GM21723 (cell line): ENCODE measurements around the gene PI16.
A peak's percentile ranks its signal among the peaks of the same experiment; 100 is the strongest.

Experiments
- ATAC-seq: cut with Tn5 transposase; IDR thresholded peaks from one replicate; pipeline ENCODE4 v1.9.1; 2021; ENCODE audit warnings: mild to moderate bottlenecking, moderate library complexity; ENCODE audit not compliant: unreplicated experiment

The PI16 gene, protein sequence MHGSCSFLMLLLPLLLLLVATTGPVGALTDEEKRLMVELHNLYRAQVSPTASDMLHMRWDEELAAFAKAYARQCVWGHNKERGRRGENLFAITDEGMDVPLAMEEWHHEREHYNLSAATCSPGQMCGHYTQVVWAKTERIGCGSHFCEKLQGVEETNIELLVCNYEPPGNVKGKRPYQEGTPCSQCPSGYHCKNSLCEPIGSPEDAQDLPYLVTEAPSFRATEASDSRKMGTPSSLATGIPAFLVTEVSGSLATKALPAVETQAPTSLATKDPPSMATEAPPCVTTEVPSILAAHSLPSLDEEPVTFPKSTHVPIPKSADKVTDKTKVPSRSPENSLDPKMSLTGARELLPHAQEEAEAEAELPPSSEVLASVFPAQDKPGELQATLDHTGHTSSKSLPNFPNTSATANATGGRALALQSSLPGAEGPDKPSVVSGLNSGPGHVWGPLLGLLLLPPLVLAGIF

DNA sequence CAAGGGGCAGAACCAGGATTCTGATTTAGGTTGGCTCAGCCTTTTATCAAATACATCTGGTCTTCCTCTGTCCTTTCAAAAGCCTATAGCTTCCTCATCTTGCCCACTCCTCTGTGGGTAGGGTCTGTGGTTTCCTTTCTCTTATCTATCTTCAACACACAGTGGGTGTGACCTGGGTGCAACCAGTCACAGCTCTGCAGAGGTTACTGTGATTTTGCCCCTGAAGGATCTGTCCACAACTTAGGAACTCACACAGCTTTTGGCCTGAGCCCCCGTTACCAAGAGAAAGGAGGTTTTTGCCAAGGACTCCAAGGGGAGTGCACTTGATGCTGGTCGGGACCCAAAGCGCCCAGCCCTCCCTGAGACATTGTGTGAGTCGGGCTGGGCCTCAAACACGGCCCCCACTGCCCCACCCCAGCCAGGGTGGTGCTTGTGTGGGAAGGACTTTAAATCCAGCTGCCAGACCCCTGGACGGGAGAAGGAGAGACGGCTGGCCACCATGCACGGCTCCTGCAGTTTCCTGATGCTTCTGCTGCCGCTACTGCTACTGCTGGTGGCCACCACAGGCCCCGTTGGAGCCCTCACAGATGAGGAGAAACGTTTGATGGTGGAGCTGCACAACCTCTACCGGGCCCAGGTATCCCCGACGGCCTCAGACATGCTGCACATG lies at the start of gene PI16:
TSS of gene PI16 (plus strand) at position 477 of the 670 bp plus-strand sequence. CDS start at position 500, 23 bp downstream.
- no peak for ATAC-seq

DNA sequence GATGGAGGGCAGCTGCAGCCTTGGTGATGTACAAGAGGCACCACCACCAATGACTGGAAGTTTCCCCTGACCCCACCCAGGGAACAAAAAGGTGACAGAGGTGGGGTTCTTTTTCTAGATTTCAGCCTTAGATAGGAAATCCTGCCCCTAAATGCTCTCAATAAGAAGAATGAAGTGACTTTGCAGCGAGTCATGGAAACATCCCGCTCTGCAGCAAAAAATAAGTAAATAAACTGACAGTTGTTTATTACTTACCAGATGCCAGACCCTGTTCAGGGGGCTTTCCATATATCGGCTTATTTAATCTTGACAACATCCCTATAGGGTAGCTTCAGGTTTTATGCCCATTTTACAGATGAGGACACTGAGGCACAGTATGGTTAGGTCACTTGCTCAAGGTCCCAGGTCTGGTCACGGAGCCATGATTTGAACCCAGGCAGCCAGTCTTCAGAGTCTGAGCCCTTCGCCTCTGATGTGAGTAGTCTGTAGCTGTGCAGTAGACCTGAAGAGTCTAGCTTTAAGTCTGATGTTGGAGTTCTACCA lies 49.6 kb upstream of the PI16 start:
- ATAC-seq, result no peak

DNA sequence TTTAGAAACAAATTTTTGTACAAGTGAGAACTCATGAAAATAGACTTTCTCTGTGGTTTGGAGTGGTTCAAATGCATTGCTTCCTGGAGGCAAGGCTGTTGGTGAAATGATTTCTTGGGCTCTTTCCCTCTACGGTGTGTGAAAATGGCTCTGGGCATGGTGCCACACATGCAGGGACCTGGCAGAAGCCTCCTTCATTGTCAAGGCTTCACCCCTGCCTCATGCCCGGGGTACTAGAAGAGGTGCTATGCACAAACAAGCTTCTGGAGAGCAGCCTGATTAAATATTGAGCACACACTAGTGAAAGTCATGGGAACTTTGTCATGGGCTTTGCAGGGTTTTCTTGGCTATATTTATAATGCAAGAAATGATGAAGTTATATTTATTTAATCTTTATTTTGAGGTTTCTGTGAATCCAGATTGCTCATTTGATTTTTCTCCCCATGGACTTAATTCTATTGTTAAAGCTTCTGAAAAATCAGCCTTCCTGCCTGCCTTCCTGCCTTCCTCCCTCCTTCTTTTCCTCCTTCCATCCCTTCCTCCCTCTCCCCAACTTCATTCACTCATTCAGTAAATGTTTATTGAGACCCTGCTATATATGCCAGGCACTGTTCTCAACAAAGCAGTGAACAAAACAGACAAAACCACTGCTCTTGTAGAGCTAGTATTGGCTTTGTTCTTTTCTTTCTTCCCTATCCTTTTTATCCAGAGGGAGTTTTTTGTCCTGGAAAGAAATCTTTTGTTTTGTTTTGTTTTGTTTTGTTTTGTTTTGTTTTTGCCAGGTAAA lies 47.8 kb upstream of the PI16 start:
- ATAC-seq, result no peak

DNA sequence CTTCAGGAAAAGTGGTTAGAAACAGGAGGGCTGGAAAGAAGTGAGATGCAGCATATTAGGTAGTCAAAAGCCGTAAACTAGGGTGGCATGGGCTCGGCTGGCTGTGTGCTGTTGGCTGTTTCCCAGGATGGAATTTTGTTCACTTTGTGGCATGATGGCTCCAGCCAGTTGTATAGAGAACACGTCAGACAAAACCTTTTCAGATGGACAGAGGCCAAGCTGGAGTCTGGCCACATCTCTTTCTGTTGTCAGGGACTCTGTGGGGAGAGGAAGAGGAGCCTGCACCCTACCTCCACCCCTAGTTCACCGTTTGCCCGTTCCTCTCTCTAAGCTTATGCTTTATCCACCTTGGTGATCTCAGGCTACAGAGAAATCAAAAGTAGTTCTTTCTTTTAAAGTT lies 46.8 kb upstream of the PI16 start:
- no peak for ATAC-seq

DNA sequence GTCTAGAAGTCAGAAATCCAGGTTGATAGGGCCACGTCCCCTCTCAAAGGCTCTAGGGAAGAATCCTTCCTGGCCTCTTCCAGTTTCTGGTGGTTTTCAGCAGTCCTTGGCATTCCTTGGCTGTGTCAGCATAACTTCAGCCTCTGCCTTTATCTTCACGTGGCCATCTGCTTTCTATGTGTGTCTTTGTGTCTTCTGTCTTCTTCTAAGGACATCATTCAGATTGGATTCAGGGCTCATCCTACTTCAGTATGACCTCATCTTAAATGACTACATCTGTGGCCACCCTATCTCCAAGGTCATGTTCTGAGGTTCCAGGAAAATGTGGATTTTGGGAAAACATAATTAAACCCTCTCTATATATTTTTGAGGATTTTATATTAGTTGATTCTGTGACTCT lies 45.8 kb upstream of the PI16 start:
- ATAC-seq, result no peak

DNA sequence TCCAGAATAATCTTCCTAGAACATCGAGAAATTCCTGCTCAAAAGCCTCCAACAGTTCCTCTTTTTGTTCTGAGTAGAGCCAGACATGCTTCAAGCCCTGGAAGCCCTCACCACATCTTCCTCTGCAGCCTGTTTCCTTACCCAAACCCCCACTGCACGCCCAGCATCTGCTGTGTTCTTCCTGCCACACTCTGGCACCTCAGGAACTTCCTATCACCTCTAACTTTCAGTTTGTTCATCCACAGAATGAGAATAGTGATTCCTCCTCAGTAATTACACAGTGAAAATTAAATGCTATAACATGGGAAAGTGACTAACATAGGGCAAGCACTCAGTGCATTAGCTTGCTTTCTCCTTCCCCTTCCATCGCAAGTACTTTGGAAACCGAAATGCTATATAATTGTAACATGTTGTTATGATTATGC lies 42.5 kb upstream of the PI16 start:
- ATAC-seq, result peak; percentile 22

DNA sequence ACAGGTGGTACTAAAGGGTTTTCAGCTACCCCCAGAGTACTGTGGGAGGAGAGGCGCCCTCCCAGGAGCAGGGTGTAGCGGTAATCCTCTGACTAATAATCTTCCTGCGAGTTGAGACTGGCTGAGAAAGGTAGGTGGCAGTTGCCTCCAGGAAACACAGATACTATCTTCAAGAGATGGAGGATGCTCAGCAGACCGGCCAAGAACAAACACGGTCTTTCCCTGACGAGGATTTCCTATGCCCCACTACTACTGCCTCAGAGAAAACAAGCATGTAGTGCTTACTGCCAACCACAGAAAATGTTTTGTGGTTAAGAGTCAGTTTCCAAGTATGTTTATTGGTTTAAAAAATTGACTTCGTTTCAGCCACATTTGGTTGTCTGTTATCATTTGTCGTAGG lies 42.0 kb upstream of the PI16 start:
- peak; percentile 91 for ATAC-seq

DNA sequence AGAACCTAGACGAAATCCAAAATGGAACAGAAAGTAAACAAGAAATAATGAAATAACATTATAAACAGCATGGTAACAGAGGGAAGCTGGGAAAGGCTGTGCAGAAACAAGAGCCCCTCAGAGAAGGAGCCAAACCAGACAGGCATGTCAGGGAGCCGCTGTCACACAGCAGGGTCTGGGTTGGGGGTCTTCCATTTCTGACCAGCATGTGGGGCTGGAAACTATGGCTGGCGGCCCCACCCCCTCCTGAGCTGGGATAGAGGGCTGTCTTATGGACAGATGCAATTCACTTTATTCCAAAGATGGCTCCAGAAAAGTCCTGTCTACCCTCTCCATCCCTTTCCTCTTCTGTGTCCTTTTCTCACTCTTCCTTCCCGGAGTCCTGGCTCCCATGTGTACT lies 41.5 kb upstream of the PI16 start:
- ATAC-seq, result peak; percentile 3

DNA sequence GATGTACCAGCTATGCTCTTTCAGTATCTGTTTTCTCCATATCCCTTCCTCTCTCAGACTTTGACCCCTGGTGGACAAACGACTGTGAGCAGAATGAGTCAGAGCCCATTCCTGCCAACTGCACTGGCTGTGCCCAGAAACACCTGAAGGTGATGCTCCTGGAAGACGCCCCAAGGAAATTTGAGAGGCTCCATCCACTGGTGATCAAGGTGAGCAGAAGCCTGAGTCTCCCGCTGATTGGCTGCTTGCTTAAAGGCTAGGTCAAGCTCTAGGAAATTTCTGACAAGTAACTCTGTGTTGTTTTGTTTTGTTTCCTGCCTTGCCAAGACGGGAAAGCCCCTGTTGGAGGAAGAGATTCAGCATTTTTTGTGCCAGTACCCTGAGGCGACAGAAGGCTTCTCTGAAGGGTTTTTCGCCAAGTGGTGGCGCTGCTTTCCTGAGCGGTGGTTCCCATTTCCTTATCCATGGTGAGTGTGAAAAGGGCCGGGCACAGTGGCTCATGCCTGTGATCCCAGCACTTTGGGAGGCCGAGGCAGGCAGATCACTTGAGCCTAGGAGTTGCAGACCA lies 40.2 kb upstream of the PI16 start:
- no peak for ATAC-seq

DNA sequence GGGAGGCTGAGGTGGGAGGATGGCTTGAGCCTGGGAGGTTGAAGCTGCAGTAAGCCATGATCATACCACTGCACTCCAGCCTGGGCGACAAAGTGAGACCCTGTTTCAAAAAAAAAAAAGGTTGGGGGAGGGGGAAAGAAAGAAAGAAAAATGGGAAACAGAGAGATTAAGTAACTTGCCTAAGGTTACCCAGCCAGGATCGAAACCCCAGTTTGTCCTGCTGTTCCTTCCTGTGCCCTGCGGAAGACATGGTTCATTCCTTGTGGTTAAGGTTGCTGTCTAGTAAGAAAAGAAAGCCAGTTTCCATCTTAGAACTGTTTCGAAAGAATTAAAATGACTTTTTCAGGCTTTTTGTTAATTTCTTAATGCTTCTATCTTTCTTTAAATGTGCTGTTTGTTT lies 38.9 kb upstream of the PI16 start:
- ATAC-seq, result no peak

DNA sequence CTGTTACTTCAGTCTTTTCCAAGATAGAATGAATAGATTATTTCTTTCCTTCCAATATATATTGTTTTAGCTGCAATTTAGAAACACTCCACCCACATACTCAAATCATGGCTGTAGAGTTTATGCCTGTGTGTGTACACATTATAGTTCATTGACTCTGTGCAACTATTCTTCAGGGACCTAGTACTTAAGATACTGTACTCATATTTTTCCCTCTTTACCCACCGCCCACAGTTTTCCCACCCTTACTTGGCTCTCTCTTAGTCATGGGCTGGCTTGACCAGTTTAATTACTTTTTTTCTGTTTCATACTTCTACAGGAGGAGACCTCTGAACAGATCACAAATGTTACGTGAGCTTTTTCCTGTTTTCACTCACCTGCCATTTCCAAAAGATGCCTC lies 38.4 kb upstream of the PI16 start:
- ATAC-seq, result no peak

DNA sequence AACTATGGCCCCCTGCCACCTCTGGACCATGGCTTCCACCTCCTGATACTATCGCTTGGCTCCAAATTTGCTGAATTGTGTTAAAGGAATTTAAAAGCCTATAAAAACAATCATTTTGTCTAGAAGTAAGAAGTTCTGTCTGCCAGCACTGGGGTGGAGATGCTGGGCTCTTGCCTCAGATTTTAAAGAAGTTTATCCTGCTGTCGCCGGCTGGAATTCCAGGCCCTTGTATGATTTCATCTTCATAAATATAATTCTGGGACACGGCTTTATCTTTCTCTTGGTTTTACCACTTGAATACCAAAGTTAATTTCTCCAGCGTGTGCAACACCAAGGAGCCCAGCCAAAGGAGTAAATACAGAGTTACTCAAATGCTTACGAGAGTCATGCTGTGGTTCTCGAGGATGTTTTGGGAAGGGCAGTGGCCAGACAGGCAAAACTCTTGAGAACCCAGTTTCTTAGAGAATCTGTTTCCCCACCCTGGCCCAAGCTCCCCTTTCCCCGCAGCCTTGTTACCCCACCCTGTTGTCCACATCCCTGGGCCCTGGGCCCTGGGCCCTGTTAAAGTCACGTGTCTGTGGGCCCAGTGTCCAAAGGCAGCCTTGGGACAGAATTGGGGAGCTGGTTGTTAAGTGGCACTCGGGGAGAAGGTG lies 36.9 kb upstream of the PI16 start:
- no peak for ATAC-seq

DNA sequence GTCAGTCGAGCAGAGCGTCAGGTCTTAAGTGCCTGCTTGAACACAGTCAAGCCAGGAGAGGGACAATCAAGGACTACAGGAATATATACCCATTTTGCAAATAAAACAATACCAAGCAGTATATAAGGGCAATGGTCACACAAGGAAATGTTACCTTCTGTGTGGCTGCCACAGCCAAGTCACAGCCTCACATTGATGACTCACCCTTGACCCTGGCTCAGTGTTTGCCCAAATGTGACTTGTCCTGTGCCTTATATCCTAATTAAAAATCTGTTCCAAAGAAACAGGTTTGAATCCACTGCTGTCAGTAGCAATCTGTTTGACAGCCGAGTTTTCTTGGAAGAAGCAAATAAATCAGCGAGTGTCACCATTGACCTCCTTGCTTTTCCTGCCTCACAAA lies 34.5 kb upstream of the PI16 start:
- no peak for ATAC-seq

DNA sequence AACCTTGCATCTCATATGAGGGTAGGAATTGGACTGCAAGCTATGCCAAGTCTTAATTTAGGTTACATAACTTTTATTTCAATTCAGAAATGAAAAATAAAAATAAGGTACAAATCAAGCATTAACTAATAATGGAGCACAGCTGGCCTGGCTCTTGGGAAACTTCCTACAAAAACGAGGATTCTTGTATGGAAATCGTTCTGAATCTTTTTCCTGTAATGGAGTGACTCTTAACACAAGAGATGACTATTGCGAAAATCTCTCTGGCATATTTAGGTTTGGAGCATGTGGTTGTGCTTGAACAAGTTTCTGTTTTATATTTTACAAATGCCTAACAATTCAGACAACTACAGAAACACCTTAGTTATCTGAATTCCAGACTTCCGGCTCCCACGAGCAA lies 34.0 kb upstream of the PI16 start:
- ATAC-seq, result no peak

DNA sequence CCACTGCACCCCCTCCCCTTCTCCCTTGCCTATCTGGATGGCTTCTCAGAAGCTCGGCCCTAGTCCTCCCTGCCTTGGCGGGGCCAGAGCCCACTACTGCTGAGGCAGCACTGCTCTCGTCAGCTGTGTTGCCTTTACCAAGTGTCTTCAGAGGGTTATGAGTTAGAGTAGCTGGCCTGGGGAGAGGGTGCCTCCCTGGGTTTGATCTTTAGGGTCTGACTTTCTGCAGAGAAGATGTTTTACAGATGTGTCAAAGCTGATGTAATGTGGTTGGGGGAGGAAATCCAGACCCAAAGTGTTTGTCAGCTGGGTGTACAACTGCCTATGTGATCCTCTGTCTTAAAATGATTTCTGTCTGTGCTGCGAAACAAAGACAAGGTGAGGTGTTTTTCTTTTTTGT lies 30.4 kb upstream of the PI16 start:
- ATAC-seq, result no peak

DNA sequence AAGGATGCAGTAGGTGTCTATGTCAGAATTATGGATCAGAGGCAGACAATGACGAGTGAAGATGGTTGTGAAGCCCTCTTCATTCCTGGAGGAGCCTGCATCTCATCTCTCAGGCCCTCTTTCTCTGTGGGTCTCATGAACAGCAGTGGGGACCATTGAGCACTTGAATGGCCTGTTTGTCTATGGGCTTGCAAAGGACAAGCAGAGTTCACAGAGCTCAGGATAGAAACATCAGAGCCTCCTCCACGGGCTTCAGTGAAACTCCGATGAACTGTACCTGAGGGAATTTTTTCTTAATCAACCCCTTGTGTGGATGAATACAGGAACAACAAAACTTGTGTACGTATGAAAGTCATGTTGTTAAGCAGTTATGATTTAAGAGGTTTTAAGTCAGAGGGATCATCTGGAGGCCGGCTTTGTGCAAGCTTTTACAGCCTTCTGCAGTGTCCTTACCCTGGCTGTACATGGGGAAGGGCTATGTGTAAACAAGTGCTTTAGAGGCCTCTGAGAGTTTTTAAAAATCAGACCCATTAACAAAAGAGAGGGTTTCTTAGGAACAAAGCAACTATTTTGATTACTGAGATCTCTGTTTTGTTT lies 29.7 kb upstream of the PI16 start:
- no peak for ATAC-seq

DNA sequence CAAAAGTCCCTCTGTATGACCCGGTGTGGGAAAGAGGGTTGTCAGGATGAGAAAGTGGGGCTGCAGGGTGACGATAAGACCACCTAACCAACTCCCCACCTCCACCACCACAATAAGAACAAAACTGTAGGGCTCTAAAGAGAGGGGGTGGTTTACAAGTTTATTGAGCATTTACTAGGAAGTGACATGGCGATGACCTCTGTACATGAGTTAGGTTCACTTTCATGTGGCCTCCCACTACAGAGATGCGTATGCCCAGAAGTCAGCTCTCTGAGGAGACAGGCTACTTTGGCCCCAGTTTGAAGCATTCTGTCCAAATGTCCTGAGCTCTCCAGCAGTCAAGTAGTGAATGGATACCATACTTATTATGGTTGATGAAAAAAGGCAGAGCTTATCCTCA lies 28.7 kb upstream of the PI16 start:
- no peak for ATAC-seq

DNA sequence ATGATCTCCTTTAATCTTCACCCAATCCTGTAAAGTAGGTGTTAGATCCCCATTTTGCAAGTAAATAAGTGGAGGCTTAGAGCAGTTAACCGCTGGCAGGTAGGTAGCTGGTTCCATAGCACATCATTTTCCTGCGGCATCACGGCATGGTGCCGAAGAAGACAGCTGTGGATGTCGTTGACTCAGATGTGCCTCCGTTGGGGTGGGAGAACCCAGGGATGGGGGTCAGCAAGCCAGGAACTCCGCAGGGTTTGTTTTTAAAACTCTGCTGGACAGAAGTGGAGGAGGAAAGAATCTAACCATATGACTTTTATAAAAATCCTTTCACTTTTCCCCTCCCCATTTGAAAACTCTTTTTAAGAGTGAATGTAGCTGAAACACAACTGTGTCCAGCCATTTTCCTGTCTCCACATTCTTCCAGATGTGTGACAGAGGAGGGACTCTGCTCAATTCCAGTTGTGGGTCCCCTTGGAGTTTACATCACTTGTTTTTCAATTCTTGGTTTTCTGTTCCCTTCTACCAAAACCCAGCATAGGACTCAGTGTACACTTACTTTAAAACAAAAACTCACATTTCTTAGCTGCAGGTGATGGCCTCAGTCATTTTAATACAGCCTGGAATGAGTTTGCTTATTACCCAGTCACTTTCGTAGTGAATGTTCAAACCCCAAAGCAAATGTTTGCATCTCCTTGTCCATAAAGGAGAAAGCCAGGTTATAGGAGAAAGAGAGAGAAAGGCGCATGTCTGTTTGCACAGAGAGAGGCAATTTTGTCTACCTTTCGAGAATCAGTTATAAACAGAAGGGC lies 27.6 kb upstream of the PI16 start:
- no peak for ATAC-seq
